PFSK-1 (cell line): ENCODE results near the gene RAP2C. TPM values are rescaled to one million over a fixed set of nuclear protein-coding genes. Genes with fewer than 3 reads are reported as not detected.

Experiments used
- FOXP2 ChIP-seq: optimal IDR thresholded peaks from 2 replicates; pipeline ENCODE3; 2011; ENCODE audit warnings: borderline replicate concordance, control low read depth, inconsistent platforms; ENCODE audit not compliant: insufficient read depth; ENCODE audit errors: extremely low read length, extremely low read depth
- POLR2AphosphoS5 ChIP-seq: IDR thresholded peaks from 2 replicates; pipeline ENCODE4 v1.6.1; 2012; ENCODE audit warnings: low read depth, mild to moderate bottlenecking, control low read depth, low read length, moderate library complexity
- REST ChIP-seq, 2 experiments: IDR thresholded peaks; 2 replicates each; pipeline versions ENCODE4 v1.6.1 to v1.8.0; 2011 to 2012; ENCODE audit warnings: low read depth in 2 of 2, low read length in 2 of 2, control low read depth in 1 of 2, inconsistent platforms in 1 of 2, mild to moderate bottlenecking in 1 of 2, moderate library complexity in 1 of 2; ENCODE audit not compliant: insufficient read depth in 1 of 2
- SIN3A ChIP-seq: IDR thresholded peaks from 2 replicates; pipeline ENCODE4 v1.6.1; 2012; ENCODE audit warnings: mild to moderate bottlenecking, low read length, moderate library complexity, borderline replicate concordance; ENCODE audit not compliant: insufficient read depth
- TAF1 ChIP-seq: IDR thresholded peaks from 2 replicates; pipeline ENCODE4 v1.6.1; 2012; ENCODE audit warnings: low read length, control low read depth, borderline replicate concordance; ENCODE audit not compliant: insufficient read depth
- polyA plus RNA-seq: library from polyadenylated mRNA; unstranded; fragments of >200 nt; gene quantifications from one replicate; pipeline ENCODE4 v1.2.1, GENCODE V29; 2012; ENCODE audit warnings: low read depth, missing spikeins; ENCODE audit not compliant: insufficient read length

The RAP2C gene
- polyA plus RNA-seq: 30.5 TPM

DNA sequence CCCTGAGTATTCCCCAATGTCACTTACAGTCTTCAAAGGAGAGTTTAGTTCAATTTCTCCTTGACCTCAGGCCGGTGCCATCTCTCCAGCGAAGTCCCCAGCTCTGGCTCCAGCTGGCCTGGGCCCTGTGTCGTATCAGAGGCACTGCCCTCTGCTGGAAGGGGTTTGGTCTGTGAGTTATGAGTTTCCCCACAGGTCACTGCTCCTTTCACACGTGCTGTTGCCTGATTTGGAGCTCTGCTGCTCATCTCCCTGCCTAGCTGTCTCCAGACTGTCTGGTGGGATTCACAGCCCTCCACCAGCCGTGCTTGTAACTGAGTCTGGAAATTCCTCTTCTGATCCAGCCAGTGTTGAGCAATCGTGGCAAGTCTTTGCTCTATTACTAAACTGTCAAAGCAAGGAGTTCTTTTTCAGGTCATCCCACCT, at the start of gene RAP2C:
RAP2C (minus strand) TSS at position 105 of the 426 bp plus-strand sequence. CDS start 2,179 bp downstream, outside the sequence.
- TF ChIP-seq FOXP2: no peak
- TF ChIP-seq SIN3A: peak; percentile 21; the same call in 1 of the 2 replicates

- TF ChIP-seq POLR2AphosphoS5 (no peak), TAF1 (no peak), FOXP2 (no peak), REST (IDR thresholded peaks at IDR 0.05; ENCODE audit: insufficient read depth in 1 of 2, low read depth in 2 of 2, low read length in 2 of 2) (no peak), SIN3A (no peak)
Observed at GRCh38 chrX:132267392-132267791, 48.1 kb upstream of the RAP2C start.

DNA sequence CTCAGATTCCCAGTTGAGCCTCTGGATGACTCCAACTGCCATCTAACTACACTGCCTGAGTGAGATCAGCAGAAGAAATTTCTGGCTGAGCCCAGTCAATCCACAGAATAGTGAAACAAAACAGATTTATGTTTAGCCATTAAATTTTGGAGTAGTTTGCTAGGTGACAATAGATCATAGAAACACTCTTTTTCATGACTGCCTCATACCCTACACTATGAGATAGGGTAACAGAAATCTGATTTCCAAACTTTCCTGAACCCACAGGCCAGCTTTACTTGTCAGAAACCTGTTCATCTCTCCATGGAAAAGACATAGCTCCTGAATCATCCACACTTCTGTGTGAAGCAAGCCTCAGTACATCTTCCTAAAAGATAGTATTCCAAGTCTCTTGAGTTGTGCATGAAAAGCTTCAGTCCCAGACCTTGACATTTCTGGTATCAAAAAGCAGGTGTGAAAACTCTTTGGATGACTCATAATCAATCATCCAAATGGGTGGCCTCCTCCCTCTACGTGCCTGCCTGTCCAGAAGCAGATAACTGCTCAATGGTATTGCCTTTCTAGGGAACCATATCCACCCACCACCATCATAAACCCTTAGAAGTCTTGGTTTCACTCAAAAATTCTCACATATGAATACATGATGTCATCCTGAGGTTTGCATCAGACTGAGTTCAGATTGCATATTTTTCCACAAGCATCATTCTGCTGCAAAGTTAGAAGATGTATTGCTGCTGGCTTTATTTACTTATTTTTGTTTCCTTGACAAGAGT, 47.5 kb upstream of the RAP2C start:
- TF ChIP-seq SIN3A: no peak
- TF ChIP-seq POLR2AphosphoS5: no peak
- no peak for TF ChIP-seq FOXP2
- TF ChIP-seq TAF1: no peak
- TF ChIP-seq REST (IDR thresholded peaks at IDR 0.05; ENCODE audit: insufficient read depth in 1 of 2, low read depth in 2 of 2, low read length in 2 of 2): no peak

DNA sequence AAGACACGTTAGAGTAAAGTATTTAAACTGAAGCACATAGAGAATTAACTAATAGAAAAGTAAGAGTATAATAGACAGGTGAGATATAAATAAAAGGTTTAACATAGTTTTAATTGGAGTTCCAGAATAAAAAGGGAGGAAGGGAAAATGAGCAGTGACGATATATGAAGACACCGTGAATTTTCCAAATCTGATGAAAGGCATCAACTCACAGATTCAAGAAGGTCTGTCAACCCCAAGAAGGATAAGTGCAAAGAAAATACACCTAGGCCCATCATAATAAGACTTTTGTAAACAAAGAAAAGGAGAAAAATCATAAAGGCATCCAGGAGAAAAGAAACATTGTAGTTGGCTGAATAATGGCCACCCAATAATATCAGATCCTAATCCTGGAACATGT, 43.9 kb upstream of the RAP2C start:
- TF ChIP-seq POLR2AphosphoS5: no peak
- no peak for TF ChIP-seq TAF1
- no peak for TF ChIP-seq FOXP2
- no peak for TF ChIP-seq REST (IDR thresholded peaks at IDR 0.05; ENCODE audit: insufficient read depth in 1 of 2, low read depth in 2 of 2, low read length in 2 of 2)
- no peak for TF ChIP-seq SIN3A

DNA sequence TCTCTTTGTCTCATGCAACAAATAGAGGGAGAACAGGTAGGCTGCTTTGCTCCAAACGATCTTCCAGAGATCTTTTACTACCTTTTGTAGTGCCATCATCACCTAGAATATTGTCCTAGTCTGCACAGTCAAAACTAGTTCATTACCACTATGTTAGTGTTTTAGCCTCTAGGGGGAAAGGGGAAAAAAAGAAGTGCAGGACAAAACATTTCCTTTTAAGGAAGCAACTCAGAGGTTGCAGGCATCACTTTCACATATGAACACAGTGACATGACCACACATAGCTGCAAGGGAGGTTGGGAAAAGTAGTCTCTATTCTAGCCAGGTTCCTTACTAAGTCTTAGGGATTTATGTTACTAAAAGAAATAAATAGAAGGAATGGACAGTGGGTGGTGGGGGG, 39.3 kb upstream of the RAP2C start:
- TF ChIP-seq POLR2AphosphoS5: no peak

GRCh38 chrX:132257116-132257515, 37.9 kb upstream of the RAP2C start:
- TF ChIP-seq FOXP2: no peak
- TF ChIP-seq SIN3A: no peak
- no peak for TF ChIP-seq POLR2AphosphoS5
- TF ChIP-seq TAF1: no peak
- TF ChIP-seq REST (IDR thresholded peaks at IDR 0.05; ENCODE audit: insufficient read depth in 1 of 2, low read depth in 2 of 2, low read length in 2 of 2): no peak
